T47D (cell line): ENCODE measurements around the gene OLIG2.

Source experiments
- DNase-seq, 2 experiments: peaks; one replicate each; pipeline versions ENCODE4 v3.0.0 to v3.0.0-alpha.2; 2011 to 2012; ENCODE audit warnings: low read depth in 1 of 2, low spot score in 1 of 2
- JUND ChIP-seq: IDR thresholded peaks from 2 replicates; pipeline ENCODE4 v1.6.1; 2012; ENCODE audit warnings: low read depth
- in situ Hi-C: cut with HindIII; loops from 2 replicates; pipeline ENCODE4 v1.10.0; 2016; ENCODE audit warnings: low sequenced_read_pairs, low pct_unique_long_range_greater_than_20kb

The OLIG2 gene

GRCh38 chr21:33064623-33065390 lies 39.1 kb downstream of the OLIG2 start:
- DNase-seq = no peak
- in situ Hi-C loops = no loop called here
- TF ChIP-seq JUND = no peak

- TF ChIP-seq JUND = no peak
- in situ Hi-C loops = no loop called here
- DNase-seq = no peak
Observed at GRCh38 chr21:33067043-33067442, 41.3 kb downstream of the OLIG2 start.

DNA sequence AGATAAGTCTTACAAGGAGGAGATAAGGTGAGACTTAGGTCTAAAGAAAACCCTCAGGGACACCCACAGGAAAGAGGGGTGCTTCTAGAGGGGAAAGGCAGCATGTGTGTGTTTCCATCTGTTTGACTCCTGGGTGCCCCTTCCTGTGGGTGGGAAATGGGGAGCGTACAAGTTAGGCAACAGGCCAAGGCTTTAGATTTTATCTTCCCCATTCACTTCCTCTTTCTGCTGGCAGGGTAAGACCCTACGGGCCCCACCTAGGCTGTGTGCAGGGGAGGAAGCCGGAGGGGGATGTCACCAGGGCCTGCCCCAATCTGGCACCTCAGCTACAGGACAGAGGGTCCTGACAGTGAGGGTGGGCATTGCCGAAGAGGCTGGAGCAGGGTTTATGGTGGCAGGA lies 41.7 kb downstream of the OLIG2 start:
- DNase-seq = no peak
- in situ Hi-C loops = no loop called here
- TF ChIP-seq JUND = no peak

GRCh38 chr21:33069243-33069642 lies 43.5 kb downstream of the OLIG2 start:
- TF ChIP-seq JUND = no peak
- no peak for DNase-seq
- in situ Hi-C loops = no loop called here

DNA sequence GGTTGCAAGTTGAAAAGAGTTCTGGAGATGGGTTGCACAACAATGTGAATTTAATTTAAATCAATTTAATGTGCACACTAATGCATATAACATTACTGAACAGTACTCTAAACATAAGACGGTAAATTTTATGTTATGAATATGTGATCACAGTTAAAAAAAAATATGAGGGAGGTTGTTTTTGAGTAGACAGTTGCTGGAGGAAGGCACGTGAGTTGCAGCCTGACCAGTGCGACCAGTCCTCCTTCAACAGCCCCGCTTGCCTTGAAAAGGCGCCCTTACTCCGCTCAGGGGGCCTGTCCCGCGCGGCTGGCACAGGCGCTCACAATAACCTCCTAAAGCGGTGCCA lies 43.9 kb downstream of the OLIG2 start:
- in situ Hi-C loops = no loop called here
- no peak for DNase-seq
- no peak for TF ChIP-seq JUND

GRCh38 chr21:33069994-33070743 lies 44.4 kb downstream of the OLIG2 start, which contains the start of gene OLIG1:
TSS of gene OLIG1 (plus strand) at chr21:33070141. CDS start at chr21:33070247, 106 bp downstream.
- no peak for TF ChIP-seq JUND
- DNase-seq = peak; percentile 80 to 99
- in situ Hi-C loops = no loop called here

GRCh38 chr21:33070744-33070997 lies 44.9 kb downstream of the OLIG2 start:
- in situ Hi-C loops = no loop called here
- peak in 1 of 2 experiments; percentile 21 for DNase-seq
- TF ChIP-seq JUND = no peak

- no peak for TF ChIP-seq JUND
- DNase-seq = no peak
- in situ Hi-C loops = no loop called here
Observed at GRCh38 chr21:33070998-33071769, 45.4 kb downstream of the OLIG2 start.

GRCh38 chr21:33071770-33072306 lies 46.1 kb downstream of the OLIG2 start:
- peak in 1 of 2 experiments; percentile 11 for DNase-seq
- TF ChIP-seq JUND = no peak
- in situ Hi-C loops = no loop called here

DNA sequence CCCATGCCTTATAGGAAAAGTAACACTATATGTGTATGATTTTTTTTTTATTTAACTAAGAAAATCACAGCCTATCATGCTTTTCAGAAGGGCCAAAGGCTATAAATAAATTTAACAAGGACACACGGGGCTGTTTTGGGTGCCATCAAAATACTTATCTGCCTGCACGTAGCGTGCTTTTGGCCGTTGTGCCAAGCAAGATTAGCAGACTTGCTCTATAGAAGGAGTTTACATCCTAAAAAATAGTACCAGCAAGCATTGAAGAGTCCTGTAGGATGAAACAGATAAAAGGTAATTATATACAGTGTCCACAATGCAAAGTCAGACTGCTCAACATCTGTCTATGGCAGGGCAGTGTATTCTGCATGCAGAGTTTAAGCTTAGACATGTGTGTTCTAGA lies 47.9 kb downstream of the OLIG2 start:
- in situ Hi-C loops = no loop called here
- DNase-seq = no peak
- no peak for TF ChIP-seq JUND

- in situ Hi-C loops = no loop called here
- TF ChIP-seq JUND = no peak
- DNase-seq = peak; percentile 54 to 76
Observed at GRCh38 chr21:33075128-33075527, 49.4 kb downstream of the OLIG2 start.

DNA sequence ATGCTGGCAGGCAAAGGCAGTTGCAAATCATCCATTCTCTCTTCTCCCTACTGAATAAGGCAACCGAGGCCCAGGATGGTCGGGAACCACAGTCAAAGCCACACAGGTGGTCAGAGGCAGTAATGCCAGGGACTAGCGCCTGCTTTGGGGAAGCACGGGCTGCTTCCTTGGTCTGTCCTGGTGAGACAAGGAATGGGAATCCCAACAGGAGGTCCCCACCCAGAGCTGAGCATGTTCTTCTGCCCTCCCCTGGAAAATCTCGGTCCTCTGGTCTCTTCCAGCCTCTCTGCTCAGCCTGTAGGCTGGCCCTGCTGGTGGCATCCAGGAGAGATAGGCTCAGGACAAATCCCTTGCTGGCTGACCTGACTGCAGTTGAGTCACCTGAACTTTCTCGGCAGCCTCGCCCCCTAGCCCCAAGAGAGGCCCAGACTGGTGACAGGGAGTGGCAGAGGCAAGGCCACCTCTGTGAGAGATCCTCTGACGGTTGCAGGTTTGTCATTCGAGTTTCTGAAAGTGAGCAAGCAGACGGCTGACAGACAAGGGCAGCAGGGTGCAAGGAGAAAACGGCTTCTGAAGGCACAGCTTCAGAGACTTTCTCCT lies 50.0 kb downstream of the OLIG2 start:
- TF ChIP-seq JUND = no peak
- no peak for DNase-seq
- in situ Hi-C loops = no loop called here
